ENCODE measurements around the gene MBD6. TPM values are rescaled to one million over a fixed set of nuclear protein-coding genes. Genes with fewer than 3 reads are reported as not detected.

MBD6 gene
- total and polyA plus RNA-seq, 12 donors: 8.8 to 46.9 (median 33.5) TPM

DNA sequence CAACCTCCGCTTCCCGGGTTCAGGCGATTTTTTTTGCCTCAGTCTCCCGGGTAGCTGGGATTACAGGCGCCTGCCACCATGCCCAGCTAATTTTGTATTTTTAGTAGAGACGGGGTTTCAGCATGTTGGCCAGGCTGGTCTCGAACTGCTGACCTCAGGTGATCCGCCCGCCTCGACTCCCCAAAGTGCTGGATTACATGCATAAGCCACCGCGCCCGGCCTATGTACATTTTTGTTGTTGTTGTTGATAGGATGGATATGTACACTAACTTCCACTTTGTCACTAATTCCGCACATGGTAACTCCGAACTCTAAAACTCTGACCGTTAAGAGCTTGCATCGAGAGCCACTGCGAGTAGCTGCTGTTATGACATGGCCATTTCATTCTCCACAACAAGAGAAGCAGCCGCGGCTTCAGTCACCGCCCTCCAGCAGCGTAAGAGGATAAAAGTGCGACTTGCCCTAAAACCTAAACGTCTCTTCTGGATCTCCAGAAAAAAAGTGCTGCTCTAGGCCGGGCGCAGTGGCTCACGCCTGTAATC, 35.5 kb upstream of the MBD6 start:
- H3K9me3 ChIP-seq: no peaks in the 10 kb centered on the region
- H3K4me1 ChIP-seq: peaks cover 9 to 21% (median 13%) of the 10 kb centered on the region in 9 donors
- TF ChIP-seq, protein P1, sequence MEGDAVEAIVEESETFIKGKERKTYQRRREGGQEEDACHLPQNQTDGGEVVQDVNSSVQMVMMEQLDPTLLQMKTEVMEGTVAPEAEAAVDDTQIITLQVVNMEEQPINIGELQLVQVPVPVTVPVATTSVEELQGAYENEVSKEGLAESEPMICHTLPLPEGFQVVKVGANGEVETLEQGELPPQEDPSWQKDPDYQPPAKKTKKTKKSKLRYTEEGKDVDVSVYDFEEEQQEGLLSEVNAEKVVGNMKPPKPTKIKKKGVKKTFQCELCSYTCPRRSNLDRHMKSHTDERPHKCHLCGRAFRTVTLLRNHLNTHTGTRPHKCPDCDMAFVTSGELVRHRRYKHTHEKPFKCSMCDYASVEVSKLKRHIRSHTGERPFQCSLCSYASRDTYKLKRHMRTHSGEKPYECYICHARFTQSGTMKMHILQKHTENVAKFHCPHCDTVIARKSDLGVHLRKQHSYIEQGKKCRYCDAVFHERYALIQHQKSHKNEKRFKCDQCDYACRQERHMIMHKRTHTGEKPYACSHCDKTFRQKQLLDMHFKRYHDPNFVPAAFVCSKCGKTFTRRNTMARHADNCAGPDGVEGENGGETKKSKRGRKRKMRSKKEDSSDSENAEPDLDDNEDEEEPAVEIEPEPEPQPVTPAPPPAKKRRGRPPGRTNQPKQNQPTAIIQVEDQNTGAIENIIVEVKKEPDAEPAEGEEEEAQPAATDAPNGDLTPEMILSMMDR (IDR thresholded peaks at IDR 0.05): no peak
- peak overlapping the region in 9 of 10 donors; percentile 67 to 96 (median 86) for H3K4me3 ChIP-seq
- DNase-seq (no peak), ATAC-seq (no peak)
- peaks cover 0 to 33% (median 23%) of the 10 kb centered on the region in 9 donors for H3K36me3 ChIP-seq
- H3K27ac ChIP-seq: peak overlapping the region in 8 of 10 donors; percentile 9 to 90 (median 70)
- 91 to 93% methylated on average over 27 of the region's 27 CpGs for WGBS, 2 donors
- no peaks in the 10 kb centered on the region for H3K27me3 ChIP-seq
- intact Hi-C loops (cut with DNase I): loop anchor here in 1 of 10 donors (1.0 kb wide), 1 partner anchor 33 kb away; the partner anchor contains the start of gene DDIT3

DNA sequence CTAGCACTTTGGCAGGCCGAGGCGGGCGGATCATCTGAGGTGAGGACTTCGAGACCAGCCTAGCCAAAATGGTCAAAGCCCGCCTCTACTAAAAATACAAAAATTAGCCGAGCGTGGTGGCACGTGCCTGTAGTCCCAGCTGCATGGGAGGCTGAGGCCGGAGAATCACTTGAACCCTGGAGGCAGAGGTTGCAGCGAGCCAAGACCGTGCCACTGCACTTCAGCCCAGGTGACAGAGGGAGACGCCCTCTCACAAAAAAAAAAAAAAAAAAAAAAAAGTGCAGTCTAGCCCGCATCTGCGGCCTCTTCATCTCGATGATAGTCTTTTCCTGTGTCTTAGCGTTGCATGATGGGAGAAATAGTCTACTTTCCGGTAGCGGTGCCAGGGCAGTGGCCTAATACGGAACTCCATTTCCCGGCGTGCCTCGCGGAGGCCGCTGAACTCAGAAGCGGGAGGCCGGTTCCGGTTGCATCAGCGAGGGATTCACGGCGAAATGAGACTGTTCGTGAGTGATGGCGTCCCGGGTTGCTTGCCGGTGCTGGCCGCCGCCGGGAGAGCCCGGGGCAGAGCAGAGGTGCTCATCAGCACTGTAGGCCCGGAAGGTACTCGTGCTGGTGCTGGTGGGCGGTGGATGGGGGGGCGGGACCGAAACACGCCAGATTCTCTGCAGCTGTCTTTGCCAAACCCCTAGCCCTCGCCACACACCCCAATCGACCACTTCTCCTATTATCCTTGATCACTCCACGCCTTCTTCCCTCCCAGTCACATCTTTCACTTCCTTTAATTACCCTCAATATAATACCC, 34.8 kb upstream of the MBD6 start, which contains the start of gene MARS1:
Gene MARS1, plus strand, starts transcription at position 472 of the 805 bp plus-strand sequence. Its CDS starts 23 bp downstream, at position 495.
- ATAC-seq (peak; percentile 95 to 99 (median 99)), DNase-seq (peak; percentile 90 to 95)
- H3K27ac ChIP-seq: peak within 1 kb of the TSS in 9 of 10 donors; percentile 36 to 90 (median 73)
- WGBS, 2 donors: 8 to 10% methylated on average over 47 of the region's 47 CpGs
- H3K4me1 ChIP-seq: peaks cover 9 to 21% (median 13%) of the 10 kb centered on the region in 9 donors
- H3K9me3 ChIP-seq: no peaks in the 10 kb centered on the region
- intact Hi-C loops (cut with DNase I): loop anchor here in 2 of 10 donors (1.0 to 2.0 kb wide), 2 partner anchors 27 to 33 kb away; partner anchors contain the start of gene DDIT3 (in 1 of the 2)
- peaks cover 0 to 38% (median 23%) of the 10 kb centered on the region in 9 donors for H3K36me3 ChIP-seq
- peak within 1 kb of the TSS; percentile 67 to 96 (median 84) for H3K4me3 ChIP-seq
- no peaks in the 10 kb centered on the region for H3K27me3 ChIP-seq
- TF ChIP-seq, protein P1 (IDR thresholded peaks at IDR 0.05): peak in 2 of 9 donors; percentile 11 to 26

DNA sequence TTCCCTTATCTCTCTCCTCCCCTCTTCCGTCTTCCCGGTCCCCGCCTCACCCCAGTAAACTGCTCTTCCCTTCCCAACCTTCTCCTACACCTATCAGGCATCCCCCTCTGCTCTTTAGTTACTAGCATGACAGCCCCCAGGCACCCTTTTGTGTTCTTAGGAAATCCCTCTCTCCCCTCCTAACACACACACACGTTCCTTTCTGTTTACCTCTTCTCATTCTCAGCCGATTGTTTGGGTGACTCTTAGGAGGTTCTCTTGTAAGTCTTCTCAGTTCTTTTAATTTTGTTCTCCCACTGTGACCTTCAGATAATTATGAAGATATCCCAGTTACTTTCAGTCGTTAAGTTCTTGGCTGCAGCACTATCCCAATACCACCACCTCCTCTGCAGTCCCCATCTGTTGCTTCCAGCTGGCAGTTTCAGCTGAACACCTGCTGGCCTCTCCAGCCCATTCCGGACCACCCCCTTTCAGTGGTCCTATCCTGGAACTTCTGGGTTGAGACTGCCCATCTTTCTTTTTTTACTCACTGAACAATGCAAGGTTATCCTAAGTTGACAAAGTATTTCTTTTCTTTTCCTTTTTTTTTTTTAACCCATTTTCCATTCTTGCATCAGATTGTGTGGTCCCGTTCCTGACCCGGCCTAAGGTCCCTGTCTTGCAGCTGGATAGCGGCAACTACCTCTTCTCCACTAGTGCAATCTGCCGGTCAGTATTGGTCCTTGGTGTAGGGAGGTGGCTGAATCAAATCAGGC, 34.0 kb upstream of the MBD6 start:
- H3K9me3 ChIP-seq: no peaks in the 10 kb centered on the region
- intact Hi-C loops (cut with DNase I): loop anchor here in 1 of 10 donors (2.0 kb wide), 1 partner anchor 26 kb away; no protein-coding TSS in a partner anchor
- WGBS, 2 donors: 32 to 38% methylated on average over 11 of the region's 11 CpGs
- TF ChIP-seq, protein P1 (IDR thresholded peaks at IDR 0.05): no peak
- peak in 3 of 8 donors; percentile 1 to 23 (median 21) for ATAC-seq
- peaks cover 9 to 21% (median 13%) of the 10 kb centered on the region in 9 donors for H3K4me1 ChIP-seq
- peak overlapping the region; percentile 67 to 96 (median 84) for H3K4me3 ChIP-seq
- peak overlapping the region in 9 of 10 donors; percentile 23 to 90 (median 73) for H3K27ac ChIP-seq
- H3K27me3 ChIP-seq: no peaks in the 10 kb centered on the region
- no peak for DNase-seq
- H3K36me3 ChIP-seq: peaks cover 0 to 41% (median 23%) of the 10 kb centered on the region in 9 donors
